ENCODE data around the gene TMEM134. TPM values are rescaled to one million over a fixed set of nuclear protein-coding genes. Genes with fewer than 3 reads are reported as not detected.

Gene TMEM134
- total RNA-seq, 1 experiment from 2014 or later, result 73.5 TPM

DNA sequence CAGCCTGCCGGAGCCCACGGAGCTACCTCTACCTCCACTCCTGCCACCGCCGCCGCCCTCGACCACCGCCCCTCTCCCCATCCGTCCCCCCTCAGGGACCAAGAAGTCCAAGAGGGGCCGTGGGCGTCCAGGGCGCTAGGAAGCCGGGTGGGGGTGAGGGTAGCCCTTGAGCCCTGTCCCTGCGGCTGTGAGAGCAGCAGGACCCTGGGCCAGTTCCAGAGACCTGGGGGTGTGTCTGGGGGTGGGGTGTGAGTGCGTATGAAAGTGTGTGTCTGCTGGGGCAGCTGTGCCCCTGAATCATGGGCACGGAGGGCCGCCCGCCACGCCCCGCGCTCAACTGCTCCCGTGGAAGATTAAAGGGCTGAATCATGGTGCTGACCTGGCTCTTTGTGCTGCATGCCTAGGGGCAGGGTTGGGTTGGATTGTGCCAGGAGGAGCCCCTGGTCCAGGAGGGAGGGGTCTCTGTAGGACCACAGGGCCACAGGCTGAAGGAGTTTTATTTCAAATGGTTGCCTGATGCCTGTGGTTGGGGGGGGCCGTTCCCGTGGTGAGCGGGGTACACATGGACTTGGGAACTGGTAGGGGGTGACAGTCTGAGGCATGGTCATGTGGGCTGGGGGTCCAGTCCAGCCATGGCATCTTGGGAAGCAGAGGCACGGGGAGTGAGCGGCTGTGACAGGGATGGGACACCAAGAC lies 33.9 kb downstream of the TMEM134 start:
- Histone ChIP-seq H3K4me1 (ENCODE audit: insufficient read depth, low read length) (no peaks in the 10 kb centered on the region), H3K27ac (ENCODE audit: low read length) (no peak overlapping the region)
- no TSS peak for BruUV-seq (replicated peaks)

DNA sequence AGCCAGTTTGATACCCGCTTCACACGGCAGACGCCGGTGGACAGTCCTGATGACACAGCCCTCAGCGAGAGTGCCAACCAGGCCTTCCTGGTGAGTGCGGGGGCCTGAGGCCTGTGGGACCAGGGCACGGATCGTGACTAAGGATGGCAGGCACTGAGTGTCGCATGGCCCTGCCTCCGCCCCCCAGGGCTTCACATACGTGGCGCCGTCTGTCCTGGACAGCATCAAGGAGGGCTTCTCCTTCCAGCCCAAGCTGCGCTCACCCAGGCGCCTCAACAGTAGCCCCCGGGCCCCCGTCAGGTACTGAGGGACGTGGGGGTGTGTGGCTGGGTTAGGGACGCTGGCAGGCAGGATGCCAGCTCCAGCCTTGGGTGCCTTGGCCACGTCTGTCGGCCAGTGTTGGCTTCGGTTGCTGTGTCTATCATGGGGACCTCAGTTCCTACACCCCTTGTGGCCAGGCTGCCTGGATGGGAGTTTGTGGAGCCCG lies 34.6 kb downstream of the TMEM134 start:
- DNase-seq, result no peak
- ChIA-PET POLR2A (ENCODE audit: unreplicated experiment) (no interaction called here), CTCF (no interaction called here)
- H3K27ac ChIP-seq (ENCODE audit: low read length), result no peak overlapping the region
- no peaks in the 10 kb centered on the region for H3K27me3 ChIP-seq (ENCODE audit: low read length)
- peaks cover 9% of the 10 kb centered on the region for H3F3A ChIP-seq (ENCODE audit: low read length, unreplicated experiment)
- H3K9ac ChIP-seq (ENCODE audit: low read length), result no peak overlapping the region
- no TSS peak for BruUV-seq (replicated peaks)
- H3K36me3 ChIP-seq (ENCODE audit: low read depth, low read length), result peaks cover 49% of the 10 kb centered on the region
- H3K4me1 ChIP-seq (ENCODE audit: insufficient read depth, low read length), result peaks cover 7% of the 10 kb centered on the region
- H3K4me3 ChIP-seq (ENCODE audit: low read length), result no peak overlapping the region
- no peak for TF ChIP-seq EZH2phosphoT487 (IDR thresholded peaks at IDR 0.05; ENCODE audit: borderline replicate concordance, low read length)
- no peak for TF ChIP-seq EZH2 (IDR thresholded peaks at IDR 0.05; ENCODE audit: low read length, unreplicated experiment)
- TF ChIP-seq, protein P1, sequence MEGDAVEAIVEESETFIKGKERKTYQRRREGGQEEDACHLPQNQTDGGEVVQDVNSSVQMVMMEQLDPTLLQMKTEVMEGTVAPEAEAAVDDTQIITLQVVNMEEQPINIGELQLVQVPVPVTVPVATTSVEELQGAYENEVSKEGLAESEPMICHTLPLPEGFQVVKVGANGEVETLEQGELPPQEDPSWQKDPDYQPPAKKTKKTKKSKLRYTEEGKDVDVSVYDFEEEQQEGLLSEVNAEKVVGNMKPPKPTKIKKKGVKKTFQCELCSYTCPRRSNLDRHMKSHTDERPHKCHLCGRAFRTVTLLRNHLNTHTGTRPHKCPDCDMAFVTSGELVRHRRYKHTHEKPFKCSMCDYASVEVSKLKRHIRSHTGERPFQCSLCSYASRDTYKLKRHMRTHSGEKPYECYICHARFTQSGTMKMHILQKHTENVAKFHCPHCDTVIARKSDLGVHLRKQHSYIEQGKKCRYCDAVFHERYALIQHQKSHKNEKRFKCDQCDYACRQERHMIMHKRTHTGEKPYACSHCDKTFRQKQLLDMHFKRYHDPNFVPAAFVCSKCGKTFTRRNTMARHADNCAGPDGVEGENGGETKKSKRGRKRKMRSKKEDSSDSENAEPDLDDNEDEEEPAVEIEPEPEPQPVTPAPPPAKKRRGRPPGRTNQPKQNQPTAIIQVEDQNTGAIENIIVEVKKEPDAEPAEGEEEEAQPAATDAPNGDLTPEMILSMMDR (conservative IDR thresholded peaks at IDR 0.05; ENCODE audit: low read depth, low read length), result no peak
- intact Hi-C loops (cut with micrococcal nuclease), result no loop called here
- H3K4me2 ChIP-seq (ENCODE audit: low read length), result no peak overlapping the region
- no peaks in the 10 kb centered on the region for H3K9me3 ChIP-seq (ENCODE audit: low read length)
- no peak for ATAC-seq
- no peak overlapping the region for H2AFZ ChIP-seq (ENCODE audit: low read length)
- H4K20me1 ChIP-seq (ENCODE audit: low read length), result no peaks in the 10 kb centered on the region
- H3K9me2 ChIP-seq (replicated peaks; ENCODE audit: low read length), result no peaks in the 10 kb centered on the region
- H3K79me2 ChIP-seq (ENCODE audit: low read length), result peaks cover 22% of the 10 kb centered on the region

More for the DNA sequence above, 33.9 kb downstream of the TMEM134 start:
- Histone ChIP-seq H2AFZ (ENCODE audit: low read length) (no peak overlapping the region), H3K4me2 (ENCODE audit: low read length) (no peak overlapping the region), H3K9ac (ENCODE audit: low read length) (no peak overlapping the region), H3F3A (ENCODE audit: low read length, unreplicated experiment) (peaks cover 9% of the 10 kb centered on the region), H3K79me2 (ENCODE audit: low read length) (peaks cover 14% of the 10 kb centered on the region), H3K36me3 (ENCODE audit: low read depth, low read length) (peaks cover 45% of the 10 kb centered on the region), H3K9me3 (ENCODE audit: low read length) (no peaks in the 10 kb centered on the region), H3K27me3 (ENCODE audit: low read length) (no peaks in the 10 kb centered on the region), H3K4me3 (ENCODE audit: low read length) (no peak overlapping the region), H4K20me1 (ENCODE audit: low read length) (no peaks in the 10 kb centered on the region), H3K9me2 (replicated peaks; ENCODE audit: low read length) (no peaks in the 10 kb centered on the region)
- ChIA-PET POLR2A (ENCODE audit: unreplicated experiment) (no interaction called here), CTCF (no interaction called here)
- DNase-seq (no peak), ATAC-seq (no peak)
- intact Hi-C loops (cut with micrococcal nuclease), result no loop called here
- TF ChIP-seq EZH2phosphoT487 (IDR thresholded peaks at IDR 0.05; ENCODE audit: borderline replicate concordance, low read length) (no peak), EZH2 (IDR thresholded peaks at IDR 0.05; ENCODE audit: low read length, unreplicated experiment) (no peak)
- TF ChIP-seq, protein P1 (conservative IDR thresholded peaks at IDR 0.05; ENCODE audit: low read depth, low read length), result no peak
